Neural cell (in vitro differentiated cells): ENCODE results near the gene CLSTN1. TPM values are rescaled to one million over a fixed set of nuclear protein-coding genes. Genes with fewer than 3 reads are reported as not detected.
"Not testable (repeated sequence)": the region's sequence is repeated elsewhere in the genome, so short reads cannot be mapped to it uniquely, and the experiment has no call there.

Source experiments
- H2AFZ ChIP-seq: fragments of 200-600, 300-800 bp; sonication (generic), shearing (Covaris generic); 2 replicates; pipeline ENCODE4 v1.6.0; 2014; ENCODE audit warnings: low read depth, mild to moderate bottlenecking, antibody characterized with exemption, low read length, moderate library complexity
- H3F3A ChIP-seq: fragments of 200-600 bp; shearing (Covaris generic); 2 replicates; pipeline ENCODE4 v1.6.1; 2016; ENCODE audit warnings: mild to moderate bottlenecking, moderate library complexity, mixed read lengths, antibody characterized with exemption, low read length; ENCODE audit not compliant: insufficient read depth, poor library complexity, severe bottlenecking
- H3K27ac ChIP-seq: fragments of 200-600, 300-800 bp; sonication (generic), shearing (Covaris generic); 2 replicates; pipeline ENCODE4 v1.5.1; 2014; ENCODE audit warnings: mild to moderate bottlenecking, low read length, moderate library complexity
- H3K27me3 ChIP-seq: fragments of 300-800, 200-600 bp; sonication (generic), shearing (Covaris generic); 2 replicates; pipeline ENCODE4 v1.6.0; 2014; ENCODE audit warnings: mild to moderate bottlenecking, low read depth, low read length, moderate library complexity; ENCODE audit not compliant: insufficient read depth
- H3K36me3 ChIP-seq: fragments of 300-800, 200-600 bp; sonication (generic), shearing (Covaris generic); 2 replicates; pipeline ENCODE4 v1.5.1; 2014; ENCODE audit warnings: mild to moderate bottlenecking, antibody characterized with exemption, low read length, moderate library complexity; ENCODE audit not compliant: insufficient read depth
- H3K4me2 ChIP-seq: fragments of 300-800, 200-600 bp; sonication (generic), shearing (Covaris generic); 2 replicates; pipeline ENCODE4 v1.6.0; 2014; ENCODE audit warnings: mild to moderate bottlenecking, low read length
- H3K4me3 ChIP-seq: fragments of 300-800, 200-600 bp; sonication (generic), shearing (Covaris generic); 2 replicates; pipeline ENCODE4 v1.5.1; 2014; ENCODE audit warnings: mild to moderate bottlenecking, low read length, moderate library complexity
- H3K79me2 ChIP-seq: fragments of 200-600 bp; shearing (Covaris generic); replicated peaks from 2 replicates; pipeline ENCODE4 v1.6.0; 2014; ENCODE audit warnings: mild to moderate bottlenecking, low read length, moderate library complexity; ENCODE audit not compliant: insufficient read depth
- H3K9ac ChIP-seq: fragments of 300-800, 200-600 bp; sonication (generic), shearing (Covaris generic); 2 replicates; pipeline ENCODE4 v1.6.1; 2016; ENCODE audit warnings: mild to moderate bottlenecking, low read length, mixed read lengths
- H3K9me2 ChIP-seq: fragments of 200-600 bp; shearing (Covaris generic); 2 replicates; pipeline ENCODE4 v1.6.1; 2016; ENCODE audit warnings: mild to moderate bottlenecking, low read length, mixed read lengths; ENCODE audit not compliant: insufficient read depth
- H3K9me3 ChIP-seq: fragments of 200-600, 300-800 bp; sonication (generic), shearing (Covaris generic); 2 replicates; pipeline ENCODE4 v1.6.1; 2016; ENCODE audit warnings: mild to moderate bottlenecking, mixed run types, low read length, moderate library complexity, mixed read lengths
- H4K20me1 ChIP-seq: fragments of 200-600 bp; shearing (Covaris generic); 2 replicates; pipeline ENCODE4 v1.6.1; 2016; ENCODE audit warnings: mild to moderate bottlenecking, mixed run types; ENCODE audit not compliant: insufficient read depth
- EP300 ChIP-seq: fragments of 450-650 bp; conservative IDR thresholded peaks from 2 replicates; pipeline ENCODE4 v1.6.1; 2014; ENCODE audit warnings: antibody characterized with exemption, mild to moderate bottlenecking, moderate library complexity; ENCODE audit not compliant: poor library complexity, severe bottlenecking
- EZH2 ChIP-seq: fragments of 200-600, 300-800 bp; shearing (Covaris generic), sonication (generic); IDR thresholded peaks from 2 replicates; pipeline ENCODE4 v1.6.1; 2014; ENCODE audit warnings: antibody characterized with exemption, low read length, borderline replicate concordance, mild to moderate bottlenecking; ENCODE audit not compliant: insufficient read depth, poor library complexity, severe bottlenecking
- MXI1 ChIP-seq: fragments of 450-650 bp; conservative IDR thresholded peaks from 2 replicates; pipeline ENCODE4 v1.6.1; 2014; ENCODE audit warnings: antibody characterized with exemption, mild to moderate bottlenecking; ENCODE audit not compliant: poor library complexity, severe bottlenecking
- POLR2AphosphoS5 ChIP-seq: IDR thresholded peaks from 2 replicates; pipeline ENCODE4 v1.6.1; 2012
- RAD21 ChIP-seq: fragments of 450-650 bp; conservative IDR thresholded peaks from 2 replicates; pipeline ENCODE4 v1.6.1; 2014; ENCODE audit warnings: antibody characterized with exemption, mild to moderate bottlenecking, moderate library complexity
- SMC3 ChIP-seq: fragments of 450-650 bp; conservative IDR thresholded peaks from 2 replicates; pipeline ENCODE4 v1.6.1; 2014; ENCODE audit warnings: antibody characterized with exemption, mild to moderate bottlenecking, moderate library complexity; ENCODE audit not compliant: poor library complexity
- TAF1 ChIP-seq: IDR thresholded peaks from 2 replicates; pipeline ENCODE4 v1.6.1; 2012; ENCODE audit warnings: low read depth
- polyA plus RNA-seq: library from polyadenylated mRNA; depleted of rRNA; stranded (reverse); fragments of >200 nt; gene quantifications from 2 replicates; pipeline ENCODE4 v1.2.3, GENCODE V29; 2014
- TF ChIP-seq, protein P1 (sequence below): fragments of 450-650 bp; IDR thresholded peaks from 2 replicates; pipeline ENCODE4 v1.5.1; 2014; ENCODE audit warnings: antibody characterized with exemption, mild to moderate bottlenecking, moderate library complexity; ENCODE audit not compliant: poor library complexity, severe bottlenecking
- TF ChIP-seq, protein P2 (sequence below): IDR thresholded peaks from 2 replicates; pipeline ENCODE4 v1.6.1; 2012; ENCODE audit warnings: borderline replicate concordance

CLSTN1 gene
- polyA plus RNA-seq, 1 donor from 2014 or later = 77.2 TPM

DNA sequence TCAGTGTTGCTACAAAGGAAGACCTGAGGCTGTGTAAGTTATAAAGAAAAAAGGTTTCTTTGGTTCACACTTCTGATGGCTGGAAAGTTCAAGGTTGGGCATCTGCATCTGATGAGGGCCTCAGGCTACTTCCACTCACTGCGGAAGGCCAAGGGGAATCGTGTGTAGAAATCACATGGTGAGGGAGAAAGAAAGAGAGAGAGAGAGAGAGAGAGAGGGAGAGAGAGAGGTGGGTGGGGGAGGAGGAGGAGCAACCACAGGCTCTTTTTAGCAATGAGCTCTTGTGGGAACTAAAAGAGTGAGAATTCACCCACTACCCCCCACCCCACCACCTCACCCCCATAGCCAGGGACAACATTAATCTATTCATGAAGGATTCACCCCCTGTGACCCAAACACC is 59.9 kb downstream of the CLSTN1 start:
- H3K27ac ChIP-seq = no peak overlapping the region
- H3K79me2 ChIP-seq = peaks cover 4% of the 10 kb centered on the region

DNA sequence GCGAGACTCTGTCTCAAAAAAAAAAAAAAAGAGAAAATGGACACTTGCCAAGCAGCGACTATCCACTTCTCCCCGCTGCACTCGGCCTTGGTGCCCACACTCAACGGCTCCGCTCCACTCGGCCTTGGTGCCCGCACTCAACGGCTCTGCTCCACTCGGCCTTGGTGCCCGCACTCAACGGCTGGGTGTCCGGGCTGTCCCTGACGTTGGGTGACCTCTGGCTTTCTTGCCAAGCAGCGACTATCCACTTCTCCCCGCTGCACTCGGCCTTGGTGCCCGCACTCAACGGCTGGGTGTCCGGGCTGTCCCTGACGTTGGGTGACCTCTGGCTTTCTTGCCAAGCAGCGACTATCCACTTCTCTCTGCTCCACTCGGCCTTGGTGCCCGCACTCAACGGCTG is 61.3 kb downstream of the CLSTN1 start:
- not testable (repeated sequence) for H3K36me3 ChIP-seq, H4K20me1 ChIP-seq, H3K9me2 ChIP-seq, H3K9ac ChIP-seq, H3F3A ChIP-seq, H3K4me2 ChIP-seq, H3K4me3 ChIP-seq, H3K79me2 ChIP-seq, H2AFZ ChIP-seq, H3K27ac ChIP-seq, H3K27me3 ChIP-seq, H3K9me3 ChIP-seq

More for the DNA sequence above, 59.9 kb downstream of the CLSTN1 start:
- Histone ChIP-seq H3F3A (no peaks in the 10 kb centered on the region), H4K20me1 (no peaks in the 10 kb centered on the region), H3K36me3 (no peaks in the 10 kb centered on the region), H3K27me3 (no peaks in the 10 kb centered on the region), H3K9ac (no peak overlapping the region), H3K9me3 (no peaks in the 10 kb centered on the region), H3K4me3 (no peak overlapping the region), H2AFZ (no peak overlapping the region), H3K4me2 (no peak overlapping the region), H3K9me2 (no peaks in the 10 kb centered on the region)
- TF ChIP-seq SMC3 (no peak), TAF1 (no peak), RAD21 (no peak), EZH2 (no peak), POLR2AphosphoS5 (no peak), MXI1 (no peak), EP300 (no peak)
- TF ChIP-seq, protein P1, sequence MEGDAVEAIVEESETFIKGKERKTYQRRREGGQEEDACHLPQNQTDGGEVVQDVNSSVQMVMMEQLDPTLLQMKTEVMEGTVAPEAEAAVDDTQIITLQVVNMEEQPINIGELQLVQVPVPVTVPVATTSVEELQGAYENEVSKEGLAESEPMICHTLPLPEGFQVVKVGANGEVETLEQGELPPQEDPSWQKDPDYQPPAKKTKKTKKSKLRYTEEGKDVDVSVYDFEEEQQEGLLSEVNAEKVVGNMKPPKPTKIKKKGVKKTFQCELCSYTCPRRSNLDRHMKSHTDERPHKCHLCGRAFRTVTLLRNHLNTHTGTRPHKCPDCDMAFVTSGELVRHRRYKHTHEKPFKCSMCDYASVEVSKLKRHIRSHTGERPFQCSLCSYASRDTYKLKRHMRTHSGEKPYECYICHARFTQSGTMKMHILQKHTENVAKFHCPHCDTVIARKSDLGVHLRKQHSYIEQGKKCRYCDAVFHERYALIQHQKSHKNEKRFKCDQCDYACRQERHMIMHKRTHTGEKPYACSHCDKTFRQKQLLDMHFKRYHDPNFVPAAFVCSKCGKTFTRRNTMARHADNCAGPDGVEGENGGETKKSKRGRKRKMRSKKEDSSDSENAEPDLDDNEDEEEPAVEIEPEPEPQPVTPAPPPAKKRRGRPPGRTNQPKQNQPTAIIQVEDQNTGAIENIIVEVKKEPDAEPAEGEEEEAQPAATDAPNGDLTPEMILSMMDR = no peak
- TF ChIP-seq, protein P2, sequence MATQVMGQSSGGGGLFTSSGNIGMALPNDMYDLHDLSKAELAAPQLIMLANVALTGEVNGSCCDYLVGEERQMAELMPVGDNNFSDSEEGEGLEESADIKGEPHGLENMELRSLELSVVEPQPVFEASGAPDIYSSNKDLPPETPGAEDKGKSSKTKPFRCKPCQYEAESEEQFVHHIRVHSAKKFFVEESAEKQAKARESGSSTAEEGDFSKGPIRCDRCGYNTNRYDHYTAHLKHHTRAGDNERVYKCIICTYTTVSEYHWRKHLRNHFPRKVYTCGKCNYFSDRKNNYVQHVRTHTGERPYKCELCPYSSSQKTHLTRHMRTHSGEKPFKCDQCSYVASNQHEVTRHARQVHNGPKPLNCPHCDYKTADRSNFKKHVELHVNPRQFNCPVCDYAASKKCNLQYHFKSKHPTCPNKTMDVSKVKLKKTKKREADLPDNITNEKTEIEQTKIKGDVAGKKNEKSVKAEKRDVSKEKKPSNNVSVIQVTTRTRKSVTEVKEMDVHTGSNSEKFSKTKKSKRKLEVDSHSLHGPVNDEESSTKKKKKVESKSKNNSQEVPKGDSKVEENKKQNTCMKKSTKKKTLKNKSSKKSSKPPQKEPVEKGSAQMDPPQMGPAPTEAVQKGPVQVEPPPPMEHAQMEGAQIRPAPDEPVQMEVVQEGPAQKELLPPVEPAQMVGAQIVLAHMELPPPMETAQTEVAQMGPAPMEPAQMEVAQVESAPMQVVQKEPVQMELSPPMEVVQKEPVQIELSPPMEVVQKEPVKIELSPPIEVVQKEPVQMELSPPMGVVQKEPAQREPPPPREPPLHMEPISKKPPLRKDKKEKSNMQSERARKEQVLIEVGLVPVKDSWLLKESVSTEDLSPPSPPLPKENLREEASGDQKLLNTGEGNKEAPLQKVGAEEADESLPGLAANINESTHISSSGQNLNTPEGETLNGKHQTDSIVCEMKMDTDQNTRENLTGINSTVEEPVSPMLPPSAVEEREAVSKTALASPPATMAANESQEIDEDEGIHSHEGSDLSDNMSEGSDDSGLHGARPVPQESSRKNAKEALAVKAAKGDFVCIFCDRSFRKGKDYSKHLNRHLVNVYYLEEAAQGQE = no peak

DNA sequence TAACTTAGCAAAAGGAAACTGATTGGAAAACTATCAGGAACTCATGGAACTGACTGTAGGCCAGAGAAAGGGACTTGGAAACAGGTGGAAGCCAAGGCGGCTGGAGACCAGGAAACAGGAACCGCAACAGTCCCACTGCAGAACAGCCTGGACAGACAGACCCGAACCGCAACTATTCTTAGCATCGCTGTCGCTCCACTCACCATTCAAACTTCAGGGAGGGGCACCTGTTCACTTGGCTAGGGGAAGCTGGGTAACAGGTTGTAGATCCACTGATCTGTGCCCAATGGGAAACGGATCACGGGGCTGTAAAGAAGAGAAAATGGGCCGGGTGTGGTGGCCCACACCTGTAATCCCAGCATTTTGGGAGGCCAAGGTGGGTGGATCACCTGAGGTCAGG is 61.9 kb downstream of the CLSTN1 start:
- no peaks in the 10 kb centered on the region for H3K36me3 ChIP-seq
- H3F3A ChIP-seq = no peaks in the 10 kb centered on the region
- TF ChIP-seq, protein P1 = no peak
- TF ChIP-seq POLR2AphosphoS5 (no peak), MXI1 (no peak)
- H3K27me3 ChIP-seq = no peaks in the 10 kb centered on the region
- no peak overlapping the region for H3K9ac ChIP-seq
- no peaks in the 10 kb centered on the region for H4K20me1 ChIP-seq
- no peaks in the 10 kb centered on the region for H3K9me2 ChIP-seq
- no peak overlapping the region for H2AFZ ChIP-seq
- no peak overlapping the region for H3K4me2 ChIP-seq
- H3K9me3 ChIP-seq = no peaks in the 10 kb centered on the region
- H3K27ac ChIP-seq = no peak overlapping the region
- no peak overlapping the region for H3K4me3 ChIP-seq
- H3K79me2 ChIP-seq = no peaks in the 10 kb centered on the region
